HepG2 (cell line): ENCODE measurements around the gene ZDHHC18. TPM values are rescaled to one million over a fixed set of nuclear protein-coding genes. Genes with fewer than 3 reads are reported as not detected.

Experiments used
- ETV6 ChIP-seq: sonication (generic); formaldehyde crosslinking; conservative IDR thresholded peaks from 2 replicates; pipeline ENCODE4 v1.4.0; 2020; ENCODE audit warnings: missing genetic modification reagents
- GTF2F1 ChIP-seq: fragments of 150-350 bp; IDR thresholded peaks from 2 replicates; pipeline ENCODE4 v1.6.1; 2014; ENCODE audit warnings: low read length
- KLF6 ChIP-seq: IDR thresholded peaks from 2 replicates; pipeline ENCODE4 v1.8.0; 2016; ENCODE audit warnings: missing biosample characterization, missing genetic modification reagents
- PHF8 ChIP-seq: sonication (generic); formaldehyde crosslinking; IDR thresholded peaks from 2 replicates; pipeline ENCODE4 v1.5.0; 2020; ENCODE audit warnings: missing genetic modification reagents
- SAP130 ChIP-seq: IDR thresholded peaks from 2 replicates; pipeline ENCODE4 v1.6.1; 2016; ENCODE audit warnings: low read depth
- SNAI1 ChIP-seq: sonication (generic); formaldehyde crosslinking; IDR thresholded peaks from 2 replicates; pipeline ENCODE4 v1.5.0; 2020; ENCODE audit warnings: mild to moderate bottlenecking, missing genetic modification reagents, borderline replicate concordance
- TBL1XR1 ChIP-seq: fragments of 150-350 bp; IDR thresholded peaks from 2 replicates; pipeline ENCODE4 v1.6.1; 2014; ENCODE audit warnings: borderline replicate concordance, low read length; ENCODE audit not compliant: partially characterized antibody
- XRCC5 ChIP-seq: fragments of 200-400 bp; formaldehyde crosslinking; optimal IDR thresholded peaks from 2 replicates; pipeline ENCODE3; 2017; ENCODE audit warnings: mild to moderate bottlenecking, low read length
- ZNF256 ChIP-seq: sonication (generic); formaldehyde crosslinking; conservative IDR thresholded peaks from 2 replicates; pipeline ENCODE4 v1.4.0; 2020; ENCODE audit warnings: missing genetic modification reagents
- ZNF350 ChIP-seq: sonication (generic); formaldehyde crosslinking; IDR thresholded peaks from 2 replicates; pipeline ENCODE4 v1.4.0; 2020; ENCODE audit warnings: mild to moderate bottlenecking, low read depth, missing genetic modification reagents, borderline replicate concordance
- ZNF484 ChIP-seq: sonication (generic); formaldehyde crosslinking; IDR thresholded peaks from 2 replicates; pipeline ENCODE4 v1.5.1; 2020; ENCODE audit warnings: mild to moderate bottlenecking, low read depth, missing genetic modification reagents, borderline replicate concordance
- ZNF772 ChIP-seq: sonication (generic); formaldehyde crosslinking; IDR thresholded peaks from 2 replicates; pipeline ENCODE4 v1.5.0; 2020; ENCODE audit warnings: mild to moderate bottlenecking, missing genetic modification reagents
- polyA plus RNA-seq, 8 experiments: library from polyadenylated mRNA; depleted of rRNA in 3 of 8; stranded (reverse) in 7 of 8; unstranded in 1 of 8; fragments of >200 nt; fragmentation: Illumina TruSeq in 4 of 8; extraction: Trizol in 4 of 8; gene quantifications; 2 replicates each; pipeline versions ENCODE4 v1.2.1 to v1.2.3, GENCODE V29; 2011 to 2016; ENCODE audit warnings: low read depth in 4 of 8, missing spikeins in 1 of 8, mixed read lengths in 1 of 8; ENCODE audit not compliant: insufficient read depth in 1 of 8
- total RNA-seq, 5 experiments: library from RNA; depleted of rRNA; stranded (reverse); fragments of >200 nt; fragmentation: Illumina TruSeq; extraction: Trizol; gene quantifications; 2 replicates each; pipeline ENCODE4 v1.2.3, GENCODE V29; 2016; ENCODE audit warnings: low read depth in 1 of 5
- TF ChIP-seq, protein P1 (sequence below): sonication (generic); formaldehyde crosslinking; IDR thresholded peaks from 2 replicates; pipeline ENCODE4 v1.5.0; 2020; ENCODE audit warnings: missing genetic modification reagents
- TF ChIP-seq, protein P2 (sequence below): sonication (generic); formaldehyde crosslinking; IDR thresholded peaks from 2 replicates; pipeline ENCODE4 v1.4.0; 2020; ENCODE audit warnings: mild to moderate bottlenecking, low read depth, missing genetic modification reagents
- TF ChIP-seq, protein P3 (sequence below): sonication (generic); formaldehyde crosslinking; IDR thresholded peaks from 2 replicates; pipeline ENCODE4 v1.5.0; 2020; ENCODE audit warnings: mild to moderate bottlenecking, missing genetic modification reagents, borderline replicate concordance
- TF ChIP-seq, protein P4 (sequence below): sonication (generic); formaldehyde crosslinking; conservative IDR thresholded peaks from 2 replicates; pipeline ENCODE4 v1.4.0; 2020; ENCODE audit warnings: mild to moderate bottlenecking, missing genetic modification reagents, moderate library complexity

The ZDHHC18 gene
- total and polyA plus RNA-seq, 2 of the 13 experiments (the other 11 are each of a cell fraction or from before 2014, with no cell fraction given), result 13.2 to 35.3 TPM

- TF ChIP-seq, protein P1, sequence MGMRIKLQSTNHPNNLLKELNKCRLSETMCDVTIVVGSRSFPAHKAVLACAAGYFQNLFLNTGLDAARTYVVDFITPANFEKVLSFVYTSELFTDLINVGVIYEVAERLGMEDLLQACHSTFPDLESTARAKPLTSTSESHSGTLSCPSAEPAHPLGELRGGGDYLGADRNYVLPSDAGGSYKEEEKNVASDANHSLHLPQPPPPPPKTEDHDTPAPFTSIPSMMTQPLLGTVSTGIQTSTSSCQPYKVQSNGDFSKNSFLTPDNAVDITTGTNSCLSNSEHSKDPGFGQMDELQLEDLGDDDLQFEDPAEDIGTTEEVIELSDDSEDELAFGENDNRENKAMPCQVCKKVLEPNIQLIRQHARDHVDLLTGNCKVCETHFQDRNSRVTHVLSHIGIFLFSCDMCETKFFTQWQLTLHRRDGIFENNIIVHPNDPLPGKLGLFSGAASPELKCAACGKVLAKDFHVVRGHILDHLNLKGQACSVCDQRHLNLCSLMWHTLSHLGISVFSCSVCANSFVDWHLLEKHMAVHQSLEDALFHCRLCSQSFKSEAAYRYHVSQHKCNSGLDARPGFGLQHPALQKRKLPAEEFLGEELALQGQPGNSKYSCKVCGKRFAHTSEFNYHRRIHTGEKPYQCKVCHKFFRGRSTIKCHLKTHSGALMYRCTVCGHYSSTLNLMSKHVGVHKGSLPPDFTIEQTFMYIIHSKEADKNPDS, result no peak
- TF ChIP-seq, protein P2, sequence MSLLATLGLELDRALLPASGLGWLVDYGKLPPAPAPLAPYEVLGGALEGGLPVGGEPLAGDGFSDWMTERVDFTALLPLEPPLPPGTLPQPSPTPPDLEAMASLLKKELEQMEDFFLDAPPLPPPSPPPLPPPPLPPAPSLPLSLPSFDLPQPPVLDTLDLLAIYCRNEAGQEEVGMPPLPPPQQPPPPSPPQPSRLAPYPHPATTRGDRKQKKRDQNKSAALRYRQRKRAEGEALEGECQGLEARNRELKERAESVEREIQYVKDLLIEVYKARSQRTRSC (CRISPR knock-in tag), result no peak
- peak; percentile 58; the same call in 1 of the 2 replicates for TF ChIP-seq ZNF350 (CRISPR knock-in tag)
- 0 out of 2 replicates have a peak, but pooled peaks have one; percentile 47 for TF ChIP-seq ETV6 (CRISPR knock-in tag)
- no peak for TF ChIP-seq GTF2F1
- TF ChIP-seq, protein P3, sequence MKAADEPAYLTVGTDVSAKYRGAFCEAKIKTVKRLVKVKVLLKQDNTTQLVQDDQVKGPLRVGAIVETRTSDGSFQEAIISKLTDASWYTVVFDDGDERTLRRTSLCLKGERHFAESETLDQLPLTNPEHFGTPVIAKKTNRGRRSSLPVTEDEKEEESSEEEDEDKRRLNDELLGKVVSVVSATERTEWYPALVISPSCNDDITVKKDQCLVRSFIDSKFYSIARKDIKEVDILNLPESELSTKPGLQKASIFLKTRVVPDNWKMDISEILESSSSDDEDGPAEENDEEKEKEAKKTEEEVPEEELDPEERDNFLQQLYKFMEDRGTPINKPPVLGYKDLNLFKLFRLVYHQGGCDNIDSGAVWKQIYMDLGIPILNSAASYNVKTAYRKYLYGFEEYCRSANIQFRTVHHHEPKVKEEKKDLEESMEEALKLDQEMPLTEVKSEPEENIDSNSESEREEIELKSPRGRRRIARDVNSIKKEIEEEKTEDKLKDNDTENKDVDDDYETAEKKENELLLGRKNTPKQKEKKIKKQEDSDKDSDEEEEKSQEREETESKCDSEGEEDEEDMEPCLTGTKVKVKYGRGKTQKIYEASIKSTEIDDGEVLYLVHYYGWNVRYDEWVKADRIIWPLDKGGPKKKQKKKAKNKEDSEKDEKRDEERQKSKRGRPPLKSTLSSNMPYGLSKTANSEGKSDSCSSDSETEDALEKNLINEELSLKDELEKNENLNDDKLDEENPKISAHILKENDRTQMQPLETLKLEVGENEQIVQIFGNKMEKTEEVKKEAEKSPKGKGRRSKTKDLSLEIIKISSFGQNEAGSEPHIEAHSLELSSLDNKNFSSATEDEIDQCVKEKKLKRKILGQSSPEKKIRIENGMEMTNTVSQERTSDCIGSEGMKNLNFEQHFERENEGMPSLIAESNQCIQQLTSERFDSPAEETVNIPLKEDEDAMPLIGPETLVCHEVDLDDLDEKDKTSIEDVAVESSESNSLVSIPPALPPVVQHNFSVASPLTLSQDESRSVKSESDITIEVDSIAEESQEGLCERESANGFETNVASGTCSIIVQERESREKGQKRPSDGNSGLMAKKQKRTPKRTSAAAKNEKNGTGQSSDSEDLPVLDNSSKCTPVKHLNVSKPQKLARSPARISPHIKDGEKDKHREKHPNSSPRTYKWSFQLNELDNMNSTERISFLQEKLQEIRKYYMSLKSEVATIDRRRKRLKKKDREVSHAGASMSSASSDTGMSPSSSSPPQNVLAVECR (CRISPR knock-in tag), result peak; percentile 77; the same call in 1 of the 2 replicates
- peak; percentile 77 for TF ChIP-seq ZNF772 (CRISPR knock-in tag)
- TF ChIP-seq PHF8 (CRISPR knock-in tag), result peak; percentile 66
- peak; percentile 83 for TF ChIP-seq SAP130
- TF ChIP-seq ZNF256 (CRISPR knock-in tag), result 0 out of 2 replicates have a peak, but pooled peaks have one; percentile 14
- TF ChIP-seq XRCC5, result peak; percentile 14
- TF ChIP-seq, protein P4, sequence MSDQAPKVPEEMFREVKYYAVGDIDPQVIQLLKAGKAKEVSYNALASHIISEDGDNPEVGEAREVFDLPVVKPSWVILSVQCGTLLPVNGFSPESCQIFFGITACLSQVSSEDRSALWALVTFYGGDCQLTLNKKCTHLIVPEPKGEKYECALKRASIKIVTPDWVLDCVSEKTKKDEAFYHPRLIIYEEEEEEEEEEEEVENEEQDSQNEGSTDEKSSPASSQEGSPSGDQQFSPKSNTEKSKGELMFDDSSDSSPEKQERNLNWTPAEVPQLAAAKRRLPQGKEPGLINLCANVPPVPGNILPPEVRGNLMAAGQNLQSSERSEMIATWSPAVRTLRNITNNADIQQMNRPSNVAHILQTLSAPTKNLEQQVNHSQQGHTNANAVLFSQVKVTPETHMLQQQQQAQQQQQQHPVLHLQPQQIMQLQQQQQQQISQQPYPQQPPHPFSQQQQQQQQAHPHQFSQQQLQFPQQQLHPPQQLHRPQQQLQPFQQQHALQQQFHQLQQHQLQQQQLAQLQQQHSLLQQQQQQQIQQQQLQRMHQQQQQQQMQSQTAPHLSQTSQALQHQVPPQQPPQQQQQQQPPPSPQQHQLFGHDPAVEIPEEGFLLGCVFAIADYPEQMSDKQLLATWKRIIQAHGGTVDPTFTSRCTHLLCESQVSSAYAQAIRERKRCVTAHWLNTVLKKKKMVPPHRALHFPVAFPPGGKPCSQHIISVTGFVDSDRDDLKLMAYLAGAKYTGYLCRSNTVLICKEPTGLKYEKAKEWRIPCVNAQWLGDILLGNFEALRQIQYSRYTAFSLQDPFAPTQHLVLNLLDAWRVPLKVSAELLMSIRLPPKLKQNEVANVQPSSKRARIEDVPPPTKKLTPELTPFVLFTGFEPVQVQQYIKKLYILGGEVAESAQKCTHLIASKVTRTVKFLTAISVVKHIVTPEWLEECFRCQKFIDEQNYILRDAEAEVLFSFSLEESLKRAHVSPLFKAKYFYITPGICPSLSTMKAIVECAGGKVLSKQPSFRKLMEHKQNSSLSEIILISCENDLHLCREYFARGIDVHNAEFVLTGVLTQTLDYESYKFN, result peak; percentile 66
- TF ChIP-seq TBL1XR1, result no peak
- no peak for TF ChIP-seq ZNF484
- no peak for TF ChIP-seq SNAI1 (CRISPR knock-in tag)
- 0 out of 2 replicates have a peak, but pooled peaks have one; percentile 46 for TF ChIP-seq KLF6 (CRISPR knock-in tag)
These were observed 12.2 kb downstream of the ZDHHC18 start (continued) for GRCh38 chr1:26838474-26839338.
